HG03354 (cell line): ENCODE data around the gene TP53I13.

Experiments used
- ATAC-seq: cut with Tn5 transposase; IDR thresholded peaks from one replicate; pipeline ENCODE4 v1.9.1; 2021; ENCODE audit warnings: mild to moderate bottlenecking; ENCODE audit not compliant: unreplicated experiment, poor library complexity, severe bottlenecking

TP53I13 gene

DNA sequence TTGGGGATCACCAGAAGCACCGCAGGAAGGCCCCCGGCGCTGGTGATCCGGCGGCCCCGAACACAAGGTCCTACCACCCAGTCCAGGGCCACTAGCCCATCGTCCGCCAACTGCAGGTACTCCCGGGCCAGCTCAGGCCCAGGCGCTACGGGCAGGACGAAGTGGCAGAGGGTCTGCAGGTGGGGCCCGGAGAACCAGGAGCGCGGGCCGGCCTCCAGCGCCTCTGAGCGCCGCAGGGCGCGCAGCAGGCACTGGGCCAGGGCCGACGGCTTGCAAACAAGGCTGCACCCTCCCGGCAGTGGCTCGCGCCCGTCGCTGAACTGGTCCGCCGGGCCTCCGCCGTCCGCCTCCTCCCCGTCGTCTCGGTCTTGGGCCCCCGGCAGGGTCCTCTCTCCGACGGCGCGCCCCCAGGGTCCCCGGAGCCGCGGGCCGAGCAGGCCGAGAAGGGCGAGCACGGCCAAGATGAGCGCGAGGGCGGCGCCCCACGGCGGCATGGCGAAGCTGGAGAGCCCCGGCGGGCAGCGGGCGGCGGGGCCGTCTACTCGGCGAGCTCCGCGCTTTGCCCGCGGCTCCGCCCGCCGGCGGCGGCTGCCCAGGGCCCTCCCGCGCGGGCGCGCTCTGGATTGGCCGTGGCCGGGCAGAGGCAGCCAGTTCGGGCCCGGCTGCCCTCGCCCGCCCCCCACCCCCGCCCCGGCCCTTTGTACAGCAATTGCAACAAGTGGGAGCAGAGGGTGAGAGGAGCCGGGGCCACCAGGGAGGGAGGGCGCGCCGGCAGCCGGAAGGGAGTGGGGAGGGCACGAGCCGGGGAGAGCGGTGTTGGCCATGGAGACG lies 1.8 kb upstream of the TP53I13 start, which contains the start of gene ABHD15:
ABHD15 (minus strand) TSS at position 565 of the 831 bp plus-strand sequence; CDS start at position 494, 71 bp downstream.
- no peak for ATAC-seq

DNA sequence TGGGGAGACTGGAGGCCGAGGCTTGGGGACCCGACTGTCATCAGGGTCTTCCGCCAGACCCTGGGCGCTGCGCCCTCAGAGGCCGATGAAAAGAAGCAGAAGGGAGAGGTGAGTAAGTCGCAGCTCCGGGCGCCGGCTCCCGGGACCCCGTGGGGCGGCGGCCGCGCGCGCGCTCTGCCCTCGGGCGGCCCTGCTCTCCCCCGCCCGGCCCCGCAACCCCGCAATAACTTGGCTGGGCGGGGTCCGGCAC lies 1.3 kb upstream of the TP53I13 start:
- peak; percentile 14 for ATAC-seq

DNA sequence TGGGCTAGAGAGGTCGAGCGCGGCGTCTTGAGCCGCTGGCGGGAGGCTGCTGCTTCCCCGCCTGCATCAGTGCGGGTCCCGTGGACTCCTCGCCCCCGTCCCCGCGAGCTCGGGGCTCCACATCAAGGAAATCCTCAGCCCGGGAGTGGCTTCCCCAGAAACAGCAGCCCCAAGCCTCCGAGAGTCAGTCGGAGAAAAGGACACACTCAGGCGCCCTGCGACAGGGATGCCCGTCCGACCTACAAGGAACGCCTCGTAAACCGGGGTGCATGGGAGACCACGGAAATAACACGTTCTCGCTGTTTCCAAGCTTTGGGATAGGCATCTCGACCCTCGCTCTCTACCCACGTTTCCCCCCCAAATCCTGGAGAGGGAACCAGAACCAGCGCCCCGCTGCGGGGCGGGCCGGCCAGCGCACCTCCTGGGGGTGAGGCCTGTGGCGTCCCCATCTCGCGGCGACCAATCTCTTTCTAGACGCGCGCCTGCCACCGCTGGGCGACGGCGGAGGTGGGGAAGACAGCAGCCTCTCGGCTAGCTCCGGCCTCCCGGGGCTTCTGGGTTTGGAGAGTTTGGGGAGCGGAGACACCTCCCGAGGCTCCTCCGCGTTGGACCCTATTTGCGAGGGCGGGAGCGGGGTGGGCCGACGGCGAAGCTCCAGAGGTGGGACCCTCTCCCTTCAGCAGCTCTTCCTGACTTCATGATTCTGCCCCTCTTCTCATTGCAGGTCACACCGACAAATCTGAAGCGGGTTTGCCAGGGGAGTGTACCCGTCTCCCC lies 759 bp upstream of the TP53I13 start:
- ATAC-seq, result peak; percentile 48

DNA sequence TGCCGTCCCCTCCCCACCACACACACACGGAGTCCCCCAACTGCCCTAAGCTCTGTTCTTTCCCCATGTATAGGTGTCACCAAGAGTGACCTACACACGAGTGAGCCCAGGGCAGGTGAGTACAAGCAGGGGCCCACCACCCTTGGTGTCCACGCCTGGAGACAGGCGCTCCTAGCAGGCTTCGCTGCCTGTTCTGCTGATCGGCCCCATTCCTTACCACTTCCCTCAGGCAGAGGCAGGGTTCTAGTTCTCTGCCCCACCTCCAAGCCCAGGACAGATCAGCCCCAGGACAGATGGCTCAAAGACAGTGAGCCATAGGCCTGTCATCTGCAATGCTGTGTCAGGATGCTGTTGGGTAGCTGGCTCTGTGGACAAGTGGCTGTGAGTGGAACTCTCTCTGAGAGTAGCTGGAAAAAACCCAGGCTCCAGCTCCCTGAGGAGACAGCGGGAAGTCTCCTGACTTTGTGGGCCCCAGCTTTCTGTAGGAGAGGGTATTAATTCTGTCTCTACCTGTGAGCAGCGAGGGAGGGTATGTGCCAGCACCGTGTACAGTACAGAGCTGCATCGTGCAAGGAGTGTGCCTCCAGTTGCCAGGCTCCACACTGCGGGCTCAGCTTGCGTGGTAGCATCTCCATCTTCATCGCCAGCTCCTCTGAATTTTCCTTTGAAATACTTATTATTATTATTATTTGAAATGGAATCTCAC lies 897 bp downstream of the TP53I13 start:
- ATAC-seq, result no peak

DNA sequence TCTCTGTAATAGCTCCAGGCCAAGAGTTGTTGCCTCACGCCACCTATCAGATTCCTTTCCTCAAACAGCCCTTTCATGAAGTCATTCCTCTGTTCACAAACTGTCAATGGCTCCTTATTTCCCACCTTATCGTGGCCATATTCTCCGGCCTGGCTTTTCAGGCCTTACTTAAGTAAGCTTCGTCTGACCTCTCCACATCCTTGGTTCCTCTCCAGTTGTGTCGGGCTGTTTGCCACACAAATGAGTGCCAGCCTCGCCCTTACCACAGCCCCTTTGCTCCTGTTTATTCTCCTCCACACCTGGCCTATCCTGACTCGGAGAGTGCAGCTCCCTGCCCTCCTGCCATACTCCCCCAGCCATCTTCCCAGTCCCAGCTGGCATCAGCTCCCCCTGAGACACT lies 2.0 kb downstream of the TP53I13 start:
- ATAC-seq, result no peak

DNA sequence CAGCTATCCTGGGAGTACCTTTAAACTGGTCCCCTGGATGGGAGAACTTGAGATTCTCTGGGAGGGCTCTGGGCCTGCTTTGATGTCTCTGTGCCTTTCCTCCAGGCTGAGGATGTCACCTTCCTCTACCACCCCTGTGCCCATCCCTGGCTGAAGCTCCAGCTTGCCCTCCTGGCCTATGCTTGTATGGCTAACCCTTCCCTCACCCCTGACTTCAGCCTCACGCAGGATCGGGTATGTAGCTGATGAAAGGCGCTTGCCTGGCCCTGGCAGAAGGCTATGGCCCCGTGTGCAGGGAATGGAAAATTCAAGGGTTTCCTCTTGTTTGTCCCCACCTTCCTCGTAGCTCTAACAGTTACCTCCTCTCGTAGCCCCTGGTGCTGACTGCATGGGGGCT lies 3.0 kb downstream of the TP53I13 start:
- ATAC-seq, result no peak

DNA sequence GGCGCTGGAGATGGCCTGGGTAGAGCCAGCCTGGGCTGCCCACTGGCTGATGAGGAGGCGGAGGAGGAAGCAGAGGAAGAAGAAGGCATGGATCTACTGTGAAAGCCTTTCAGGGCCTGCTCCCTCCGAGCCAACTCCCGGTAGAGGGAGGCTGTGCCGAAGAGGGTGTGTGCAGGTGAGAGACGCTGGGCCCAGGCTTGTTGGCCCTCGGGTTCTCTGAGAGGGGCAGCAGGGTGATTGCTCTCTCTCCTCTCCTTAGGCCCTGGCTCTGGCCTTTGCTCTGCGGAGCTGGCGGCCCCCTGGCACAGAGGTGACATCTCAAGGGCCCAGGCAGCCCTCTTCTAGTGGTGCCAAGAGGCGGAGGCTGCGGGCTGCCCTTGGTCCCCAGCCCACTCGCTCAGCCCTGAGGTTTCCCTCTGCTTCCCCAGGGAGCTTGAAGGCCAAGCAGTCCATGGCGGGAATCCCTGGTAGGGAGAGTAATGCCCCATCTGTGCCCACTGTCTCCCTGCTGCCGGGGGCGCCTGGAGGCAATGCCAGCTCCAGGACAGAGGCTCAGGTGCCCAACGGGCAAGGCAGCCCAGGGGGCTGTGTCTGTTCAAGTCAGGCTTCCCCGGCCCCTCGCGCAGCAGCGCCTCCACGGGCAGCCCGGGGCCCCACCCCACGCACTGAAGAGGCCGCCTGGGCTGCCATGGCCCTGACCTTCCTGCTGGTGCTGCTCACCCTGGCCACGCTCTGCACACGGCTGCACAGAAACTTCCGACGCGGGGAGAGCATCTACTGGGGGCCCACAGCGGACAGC lies 3.6 kb downstream of the TP53I13 start:
- ATAC-seq, result no peak

DNA sequence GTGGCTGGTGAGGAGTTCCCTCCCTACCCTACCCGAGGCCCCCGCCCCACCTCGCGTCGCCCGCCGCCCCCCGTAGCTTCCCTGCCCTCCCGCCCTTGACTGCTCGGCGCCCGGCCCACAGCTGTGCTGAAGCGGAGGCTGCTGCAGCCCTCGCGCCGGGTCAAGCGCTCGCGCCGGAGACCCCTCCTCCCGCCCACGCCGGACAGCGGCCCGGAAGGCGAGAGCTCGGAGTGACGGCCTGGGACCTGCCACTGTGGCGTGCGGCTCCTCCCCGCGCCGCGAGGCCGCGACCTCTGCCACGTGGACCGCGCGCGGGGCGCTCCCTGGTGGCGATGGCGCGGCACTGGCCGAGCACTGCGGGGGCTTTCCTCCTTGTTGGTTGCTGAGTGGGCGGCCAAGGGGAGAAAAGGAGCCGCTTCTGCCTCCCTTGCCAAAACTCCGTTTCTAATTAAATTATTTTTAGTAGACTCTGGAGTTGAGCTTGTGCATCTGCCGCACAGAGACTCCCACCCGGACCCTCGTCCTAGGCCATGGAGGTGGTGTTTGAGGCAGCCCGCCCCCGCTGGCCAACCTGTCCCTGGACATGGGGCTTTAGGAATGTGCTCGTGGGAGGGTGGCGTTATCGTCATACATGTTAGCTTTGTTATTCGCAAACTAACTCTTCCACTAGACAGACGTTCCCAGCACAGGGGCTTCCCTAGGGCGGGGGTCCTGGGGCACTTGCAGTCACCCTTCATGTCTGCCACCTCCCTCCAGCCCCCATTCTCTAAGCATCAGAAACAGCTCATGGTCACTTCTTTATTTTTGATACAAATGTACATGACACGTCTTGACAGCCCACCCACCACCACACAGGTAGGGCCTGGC lies 4.4 kb downstream of the TP53I13 start:
- no peak for ATAC-seq

DNA sequence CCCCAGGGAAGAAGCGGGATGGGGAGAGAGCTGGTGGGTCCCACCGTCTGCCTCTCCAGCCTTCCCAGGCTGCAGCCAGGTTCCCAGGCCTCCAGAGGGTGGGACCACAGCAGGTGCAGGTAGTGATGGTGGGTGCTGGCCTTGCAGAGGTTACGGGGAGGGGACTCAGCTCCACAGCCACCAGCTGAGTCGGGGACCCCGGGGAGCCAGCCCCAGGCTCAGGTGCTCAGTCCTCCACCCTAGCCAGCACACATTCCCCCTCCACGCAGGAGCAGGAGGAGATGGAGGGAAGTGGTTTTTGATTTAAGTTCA lies 5.0 kb downstream of the TP53I13 start:
- ATAC-seq, result no peak

DNA sequence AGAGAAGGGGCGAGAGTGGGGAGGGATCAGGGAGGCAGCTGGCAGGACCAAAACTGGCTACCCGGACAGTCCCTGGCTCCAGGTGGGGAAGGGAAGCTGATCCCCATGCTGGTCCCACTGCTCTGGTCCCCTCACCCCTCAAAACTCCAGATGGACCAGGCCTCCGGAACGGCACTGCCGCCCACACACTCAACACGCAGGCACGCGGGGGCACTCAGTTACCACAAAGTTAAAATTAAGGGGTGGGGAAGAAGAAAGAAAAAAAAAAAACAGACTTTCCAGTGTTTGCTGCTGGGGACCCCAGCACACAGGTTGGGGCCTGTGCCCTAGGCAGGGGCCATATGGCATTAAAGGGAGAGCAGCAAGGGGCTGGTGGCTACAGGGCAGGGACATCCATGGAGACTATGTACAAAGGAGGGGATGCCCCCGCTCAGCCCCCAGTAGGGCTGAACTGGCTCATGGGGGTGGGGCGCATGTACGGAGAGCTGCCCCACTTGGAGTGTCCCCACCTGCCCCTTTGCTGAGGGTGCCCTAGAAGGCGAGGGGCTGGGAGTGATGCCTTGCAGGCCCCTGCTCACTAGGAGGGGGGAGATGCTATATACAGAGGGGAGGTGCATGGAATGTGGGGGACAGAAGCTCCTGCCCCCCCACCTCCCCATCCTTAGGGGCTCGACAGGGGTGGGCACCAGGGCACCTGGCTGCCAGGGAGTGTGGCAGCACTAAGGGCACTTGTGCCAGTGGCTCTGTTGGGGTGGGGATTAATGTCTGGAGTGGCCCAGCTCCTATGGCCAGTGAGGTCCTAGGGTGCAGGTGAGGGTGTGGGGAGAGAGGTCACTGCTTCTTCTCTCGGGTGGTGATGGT lies 5.6 kb downstream of the TP53I13 start:
- no peak for ATAC-seq

DNA sequence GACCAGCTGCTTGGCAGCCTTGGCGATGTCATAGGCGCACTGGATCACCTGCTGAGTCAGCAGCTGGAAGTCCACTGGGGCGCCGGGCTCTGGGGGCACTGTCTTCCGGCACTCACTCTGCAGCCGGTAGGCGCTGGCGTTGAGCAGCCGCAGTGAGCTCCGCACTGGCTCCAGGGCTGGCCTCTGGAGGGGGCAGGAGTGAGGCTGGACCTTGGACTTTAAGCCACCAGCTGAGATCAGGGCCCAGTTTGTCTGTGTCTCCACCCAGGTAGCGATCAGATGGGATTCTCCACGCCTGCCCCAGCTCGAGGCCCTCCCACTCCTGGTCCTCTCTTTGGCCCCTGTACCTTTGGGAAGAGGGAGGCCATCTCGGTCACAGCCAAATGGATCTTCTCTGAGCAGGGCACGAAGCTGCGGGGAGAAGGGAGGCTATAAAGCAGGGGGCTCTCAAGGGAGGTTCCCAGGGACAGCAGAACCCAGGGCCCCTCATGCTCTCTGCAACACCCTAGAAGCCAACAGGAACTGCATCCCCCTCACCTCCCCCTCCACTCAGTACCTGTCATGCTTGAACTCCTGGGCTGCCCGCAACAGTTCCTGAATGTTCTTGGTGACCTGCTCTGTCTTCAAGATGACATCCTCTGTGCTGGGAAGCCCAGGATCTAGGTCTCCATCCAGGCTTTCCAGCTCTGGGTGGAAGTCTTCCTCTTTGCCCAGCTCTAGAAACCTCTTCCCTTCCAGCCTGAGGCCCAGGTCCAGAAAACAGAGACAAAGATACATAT lies 6.4 kb downstream of the TP53I13 start:
- ATAC-seq, result no peak

DNA sequence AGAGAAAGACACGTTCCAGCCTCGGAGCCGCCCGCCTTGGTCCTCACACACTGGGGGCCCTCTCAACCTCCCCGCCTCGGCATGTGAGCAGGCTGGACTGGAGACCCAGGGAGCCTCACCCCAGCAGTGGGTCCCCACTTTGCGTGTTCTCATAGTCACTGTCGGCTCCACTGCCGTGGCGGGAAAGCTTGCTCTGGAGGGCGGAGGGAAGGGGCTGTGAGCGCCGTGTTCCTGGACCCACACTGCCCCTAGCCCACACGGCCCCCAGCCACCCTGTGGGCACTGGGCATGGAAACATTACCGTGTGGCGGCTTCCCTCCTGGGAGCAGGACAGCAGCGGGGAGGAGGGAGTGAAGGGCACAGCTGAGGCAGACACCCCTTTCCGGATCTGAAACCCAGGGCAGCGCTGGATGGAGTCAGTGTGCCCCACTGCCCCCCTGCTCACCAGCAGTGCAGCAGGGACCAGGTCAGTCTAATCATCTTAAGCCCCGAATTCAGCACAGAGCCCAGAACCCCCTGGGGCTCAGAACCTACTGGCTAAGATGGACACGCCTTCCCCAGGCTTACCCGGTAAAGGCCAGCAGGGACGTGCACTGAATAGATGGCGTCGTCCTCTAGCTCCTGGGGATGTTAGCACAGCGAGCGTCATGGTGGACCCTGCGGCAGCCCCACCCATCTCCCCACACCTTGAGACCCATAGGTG lies 7.2 kb downstream of the TP53I13 start:
- no peak for ATAC-seq

DNA sequence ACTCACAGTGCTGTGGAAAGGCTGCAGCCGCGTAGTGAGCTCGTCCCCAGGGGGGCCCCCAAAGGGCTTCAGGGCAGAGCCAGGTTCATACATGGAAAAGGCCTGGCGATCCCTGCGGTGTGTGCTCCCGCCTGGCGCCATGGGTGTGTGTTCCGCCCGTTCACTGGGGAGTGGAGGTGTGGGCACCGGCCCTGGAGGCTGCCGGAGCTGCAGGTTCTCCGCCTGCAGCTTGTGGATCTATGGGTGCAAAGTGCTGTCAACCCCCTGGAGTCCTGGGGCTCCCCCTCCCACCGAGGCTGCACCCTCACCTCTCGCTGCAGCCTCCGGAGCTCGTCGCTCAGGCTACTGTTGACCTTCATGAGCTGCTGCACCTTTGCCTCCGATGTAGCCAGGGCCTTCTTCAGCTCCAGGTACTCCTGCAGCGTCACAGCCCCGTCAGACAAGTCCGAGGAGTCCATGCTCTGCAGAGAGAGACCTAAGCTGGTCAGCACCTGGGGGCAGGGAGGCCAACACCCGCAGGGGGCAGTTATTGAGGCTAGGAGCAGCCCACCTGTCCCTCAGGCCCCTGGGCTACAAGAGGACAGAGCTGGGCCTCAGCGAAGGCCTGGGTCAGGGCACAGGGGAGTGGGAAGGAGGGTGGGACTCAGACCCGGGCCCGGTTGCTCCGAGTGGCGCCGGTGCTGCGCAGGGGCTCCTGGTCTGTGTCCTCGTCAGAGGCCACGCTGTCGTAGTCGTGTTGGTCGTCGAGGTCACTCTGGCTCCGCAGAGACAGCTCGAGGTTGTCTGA lies 7.9 kb downstream of the TP53I13 start:
- no peak for ATAC-seq

DNA sequence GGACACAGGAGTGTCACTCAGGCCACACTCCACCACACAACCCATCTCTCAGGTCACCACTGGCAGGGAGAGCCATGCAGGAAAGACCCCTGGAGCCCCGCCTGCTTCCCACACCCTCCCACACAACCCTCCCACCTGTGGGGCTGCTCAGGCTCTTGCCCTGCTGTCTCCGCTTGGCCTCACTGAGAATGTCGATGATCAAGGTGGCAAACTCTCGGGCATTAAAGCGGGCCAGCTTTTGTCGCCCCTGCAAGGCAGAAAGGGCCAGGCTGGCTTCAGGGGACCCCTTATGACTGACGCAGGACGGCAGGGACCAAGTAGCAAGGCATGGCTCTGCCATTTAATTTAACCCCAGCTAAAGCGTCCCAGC lies 8.5 kb downstream of the TP53I13 start:
- ATAC-seq, result no peak

DNA sequence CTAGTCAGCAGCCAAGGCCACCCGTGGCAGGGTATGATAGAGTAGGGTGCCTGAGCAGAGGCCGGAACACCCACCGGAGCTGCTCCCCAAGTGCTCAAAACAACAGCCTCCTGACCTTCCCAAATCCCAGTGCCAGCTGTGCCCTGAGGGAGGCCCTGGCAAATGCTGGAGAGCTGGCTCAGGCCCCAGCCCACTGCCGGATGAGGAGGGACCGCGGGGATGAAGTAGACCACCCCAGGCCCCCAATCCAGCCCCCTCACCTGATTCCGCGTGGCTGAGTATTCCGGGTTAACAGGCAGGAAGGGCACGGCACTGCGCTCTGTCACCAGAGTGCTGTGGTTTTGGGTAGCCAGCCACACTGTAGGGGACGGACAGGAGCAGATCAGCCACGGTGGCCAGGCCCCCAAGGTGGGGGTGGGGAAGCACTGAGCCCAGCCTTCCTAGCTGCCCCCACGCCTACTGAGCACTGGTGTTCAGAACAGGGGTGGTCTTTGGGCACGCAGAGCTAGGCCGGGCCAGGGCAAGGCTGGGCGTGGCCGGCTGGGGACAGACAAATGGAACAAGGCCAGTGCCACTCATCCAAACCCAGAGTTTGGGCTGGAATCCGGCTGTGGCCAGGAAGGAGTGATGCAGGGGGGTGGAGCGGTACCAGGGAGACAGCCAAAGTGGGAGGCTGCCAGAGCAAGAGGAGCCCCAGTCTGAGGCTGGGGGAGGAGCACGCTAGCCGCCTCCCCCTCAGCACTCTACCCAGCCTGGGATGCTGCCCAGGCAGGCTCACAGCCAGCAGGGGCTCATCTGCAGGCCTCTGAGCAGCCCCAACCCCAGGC lies 9.1 kb downstream of the TP53I13 start:
- ATAC-seq, result no peak
